OCI-LY3 (cell line): ENCODE measurements around the gene TRIM34.

ENCODE experiments used
- CTCF ChIP-seq: fragments of 200-600, 300-600 bp; sonication (generic); IDR thresholded peaks from 2 replicates; pipeline ENCODE4 v1.5.1; 2014; ENCODE audit warnings: antibody characterized with exemption, low read length, low read depth
- EZH2phosphoT487 ChIP-seq: fragments of 200-600 bp; shearing (Covaris generic); IDR thresholded peaks from 2 replicates; pipeline ENCODE4 v1.6.1; 2018; ENCODE audit warnings: antibody characterized with exemption, mixed run types, low read depth

GRCh38 chr11:5592615-5593014 lies 32.2 kb upstream of the TRIM34 start:
- TF ChIP-seq CTCF (no peak), EZH2phosphoT487 (no peak)
